GM20000 (cell line): Measurements from ENCODE around the gene MAPK8.

Experiments
- DNase-seq: peaks from one replicate; pipeline ENCODE4 v3.0.0; 2012; ENCODE audit warnings: low spot score
- TF ChIP-seq, protein P1 (sequence below): IDR thresholded peaks from 2 replicates; pipeline ENCODE4 v1.5.1; 2012; ENCODE audit warnings: mild to moderate bottlenecking, control low read depth; ENCODE audit errors: extremely low read depth, missing control alignments

Gene MAPK8

DNA sequence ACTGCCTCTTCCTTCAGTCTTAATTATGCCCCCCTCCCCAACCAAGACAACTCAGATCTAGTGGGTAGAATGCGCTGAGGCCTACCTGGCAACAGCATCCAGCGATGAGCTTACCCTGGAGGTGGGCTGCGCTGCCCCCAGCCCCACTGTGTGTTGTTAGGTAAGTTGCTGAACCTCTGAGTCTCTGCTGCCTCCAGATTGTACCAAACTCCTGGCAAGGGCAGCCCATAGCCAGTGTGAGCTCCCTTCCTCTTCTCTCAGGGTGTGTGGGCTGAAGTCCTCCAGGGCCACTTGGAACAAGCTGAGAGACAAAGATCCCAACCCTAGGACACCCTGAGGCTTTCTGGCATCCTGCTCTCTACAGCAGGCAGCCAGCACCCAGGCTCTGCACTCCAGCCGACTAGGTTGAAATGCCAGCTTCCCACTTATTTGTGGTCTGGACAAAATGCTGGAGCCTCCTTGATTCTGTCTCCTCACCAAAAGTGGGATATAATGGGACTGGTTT, 163.1 kb downstream of the MAPK8 start:
- TF ChIP-seq, protein P1, sequence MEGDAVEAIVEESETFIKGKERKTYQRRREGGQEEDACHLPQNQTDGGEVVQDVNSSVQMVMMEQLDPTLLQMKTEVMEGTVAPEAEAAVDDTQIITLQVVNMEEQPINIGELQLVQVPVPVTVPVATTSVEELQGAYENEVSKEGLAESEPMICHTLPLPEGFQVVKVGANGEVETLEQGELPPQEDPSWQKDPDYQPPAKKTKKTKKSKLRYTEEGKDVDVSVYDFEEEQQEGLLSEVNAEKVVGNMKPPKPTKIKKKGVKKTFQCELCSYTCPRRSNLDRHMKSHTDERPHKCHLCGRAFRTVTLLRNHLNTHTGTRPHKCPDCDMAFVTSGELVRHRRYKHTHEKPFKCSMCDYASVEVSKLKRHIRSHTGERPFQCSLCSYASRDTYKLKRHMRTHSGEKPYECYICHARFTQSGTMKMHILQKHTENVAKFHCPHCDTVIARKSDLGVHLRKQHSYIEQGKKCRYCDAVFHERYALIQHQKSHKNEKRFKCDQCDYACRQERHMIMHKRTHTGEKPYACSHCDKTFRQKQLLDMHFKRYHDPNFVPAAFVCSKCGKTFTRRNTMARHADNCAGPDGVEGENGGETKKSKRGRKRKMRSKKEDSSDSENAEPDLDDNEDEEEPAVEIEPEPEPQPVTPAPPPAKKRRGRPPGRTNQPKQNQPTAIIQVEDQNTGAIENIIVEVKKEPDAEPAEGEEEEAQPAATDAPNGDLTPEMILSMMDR, result no peak
- no peak for DNase-seq

DNA sequence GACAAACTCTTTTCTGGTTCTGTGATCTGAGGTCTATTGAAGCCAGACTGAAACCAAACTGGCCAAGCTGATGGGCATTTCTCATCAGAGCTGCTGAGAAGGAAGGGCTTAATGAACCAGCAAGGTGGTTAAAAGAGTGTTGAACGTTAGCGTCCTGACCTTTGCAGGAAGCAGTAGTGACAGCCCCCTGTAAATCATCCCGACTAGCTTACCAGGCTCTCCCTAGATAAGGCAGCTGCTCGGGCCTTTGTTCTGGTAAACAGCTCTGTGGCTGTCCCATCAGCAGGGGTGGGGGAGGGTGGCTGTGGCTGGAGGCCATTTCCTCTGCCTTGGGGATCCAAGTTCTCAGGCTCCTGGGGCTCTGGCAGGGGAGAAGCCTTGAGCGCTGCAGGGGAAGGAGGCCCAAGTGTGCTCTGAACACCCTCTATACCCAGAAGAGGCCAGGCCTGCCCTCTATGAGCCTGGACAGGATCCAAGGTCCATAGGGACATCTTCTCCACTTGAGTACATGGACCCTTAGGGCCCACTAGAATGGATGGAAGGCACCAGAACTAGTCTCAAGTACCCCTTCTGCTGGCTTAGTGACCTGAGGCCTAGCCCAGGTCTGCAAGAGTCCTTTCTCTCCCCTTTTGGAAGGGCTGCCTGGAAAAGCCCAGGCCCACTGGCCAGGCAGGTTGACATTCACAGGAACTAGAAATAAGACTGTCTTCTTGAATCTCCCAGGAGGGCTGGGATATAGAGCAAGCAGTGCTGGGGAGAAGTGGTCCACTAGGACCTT, 163.8 kb downstream of the MAPK8 start:
- no peak for DNase-seq
- TF ChIP-seq, protein P1, result no peak

DNA sequence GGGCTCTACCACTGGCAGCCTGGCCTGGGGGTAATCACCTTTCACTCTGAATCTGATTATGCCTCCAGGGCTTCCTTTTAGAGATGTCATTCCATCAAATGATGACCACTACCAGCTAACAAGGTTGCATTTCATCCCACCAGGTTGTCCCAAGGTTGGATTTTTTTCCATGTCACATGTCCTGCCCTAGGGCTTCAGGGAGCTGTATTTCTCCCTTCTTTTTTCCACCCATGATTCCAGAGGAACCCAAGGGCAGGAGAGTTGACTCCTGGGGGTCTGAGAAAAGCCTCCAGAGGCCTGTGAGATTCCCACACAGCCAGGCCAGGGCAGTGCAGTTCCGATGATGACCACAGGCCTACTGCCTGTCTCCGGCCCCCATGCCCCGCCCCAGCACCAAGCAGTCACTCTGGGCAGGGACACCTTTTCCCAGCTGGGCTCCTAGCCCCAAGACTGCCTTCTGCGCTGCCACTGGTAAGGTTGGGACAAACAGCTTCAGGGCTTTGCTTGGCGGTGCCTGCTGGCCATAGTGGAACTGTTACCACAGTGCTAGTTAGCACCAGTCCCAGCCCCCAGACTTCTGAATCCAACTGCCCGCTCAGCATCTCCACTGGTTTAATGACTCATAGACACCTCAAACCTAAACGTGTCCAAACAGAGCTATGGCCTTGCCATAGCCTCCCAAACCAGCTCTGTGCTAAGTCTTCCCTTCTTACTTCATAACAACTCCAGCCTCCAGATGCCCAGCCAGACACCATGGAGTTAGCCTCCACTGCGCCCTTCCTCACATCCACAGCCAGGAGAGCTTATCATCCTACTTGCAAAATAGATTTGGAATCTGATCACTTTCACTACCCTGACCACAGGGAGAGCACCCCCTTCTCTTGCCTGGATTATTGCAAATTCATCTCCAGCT, 164.7 kb downstream of the MAPK8 start:
- TF ChIP-seq, protein P1, result no peak
- no peak for DNase-seq

DNA sequence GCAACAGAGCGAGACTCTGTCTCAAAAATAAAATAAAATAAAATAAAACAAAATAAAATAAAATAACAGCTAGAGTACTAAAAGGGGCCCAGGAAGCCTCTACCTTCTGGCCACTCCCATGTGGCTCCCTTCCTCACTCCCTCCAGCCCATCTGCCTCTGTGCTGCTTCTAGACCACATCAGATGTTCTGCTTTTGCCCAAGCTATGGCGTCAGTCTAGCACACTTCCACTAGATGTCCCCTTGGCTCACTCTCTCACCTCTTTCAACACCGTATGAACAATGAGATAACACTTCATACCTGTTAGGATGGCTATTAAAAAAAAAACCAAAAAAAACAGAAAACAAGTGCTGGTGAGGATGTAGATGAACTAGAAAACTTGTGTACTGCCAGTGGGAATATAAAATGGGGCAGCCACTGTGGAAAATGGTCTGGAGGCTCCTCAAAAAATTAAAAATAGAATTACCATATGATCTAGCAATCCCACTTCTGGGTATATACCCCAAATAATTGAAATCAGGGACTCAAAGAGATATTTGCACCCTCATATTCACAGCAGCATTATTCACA, 166.1 kb downstream of the MAPK8 start:
- no peak for DNase-seq
- TF ChIP-seq, protein P1, result no peak

DNA sequence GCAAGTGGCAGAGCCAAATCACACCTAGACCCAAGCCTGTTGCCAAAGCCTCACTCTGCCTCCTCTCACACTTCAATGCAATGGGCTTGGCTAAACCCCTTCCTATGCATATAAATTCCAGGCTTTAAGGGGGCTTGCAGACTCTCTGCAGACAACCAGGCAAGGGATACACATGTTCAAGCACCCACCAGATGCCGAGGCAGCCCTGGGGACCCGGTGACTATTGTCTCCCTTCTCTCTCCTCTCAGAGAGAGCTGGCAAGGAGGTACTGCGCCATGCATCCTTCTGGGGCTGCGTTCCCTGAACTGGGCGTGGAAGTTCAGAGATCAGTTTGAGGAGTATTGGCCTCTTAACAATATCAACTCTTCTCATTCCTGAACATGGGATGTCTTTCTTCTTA, 167.2 kb downstream of the MAPK8 start:
- DNase-seq, result no peak
- TF ChIP-seq, protein P1, result no peak

DNA sequence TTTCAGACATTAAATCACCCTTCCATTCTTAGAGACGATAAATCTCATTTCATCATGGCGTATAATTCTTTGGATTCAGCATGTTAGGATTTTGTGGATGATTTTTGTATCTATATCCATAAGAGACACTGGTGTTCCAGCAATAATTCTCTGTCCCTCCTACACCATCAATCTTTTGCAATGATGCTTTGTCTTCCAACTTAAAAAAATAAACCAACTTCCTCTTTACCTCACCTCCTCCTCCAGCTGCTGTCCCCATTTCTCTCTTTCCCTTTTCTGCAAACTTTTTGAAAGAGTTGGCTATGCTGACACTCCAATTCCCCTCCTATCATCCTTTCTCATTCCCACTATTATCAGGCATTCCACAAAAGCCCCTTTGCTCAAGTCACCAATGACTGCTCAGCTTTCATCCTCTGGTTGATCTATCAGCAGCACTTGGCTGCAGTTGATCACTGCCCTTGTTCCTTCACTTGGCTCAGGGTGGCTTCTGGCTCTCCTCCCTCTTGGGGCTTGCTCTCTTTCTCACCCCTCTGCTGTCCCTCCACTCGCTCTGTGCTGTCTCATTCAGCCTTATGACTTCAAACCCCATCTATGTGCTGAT, 168.4 kb downstream of the MAPK8 start:
- DNase-seq, result no peak

More for the DNA sequence above, 168.4 kb downstream of the MAPK8 start:
- TF ChIP-seq, protein P1, result no peak
